A673 (cell line): ENCODE results near the gene PLOD2. TPM values are rescaled to one million over a fixed set of nuclear protein-coding genes. Genes with fewer than 3 reads are reported as not detected.

ENCODE experiments used
- BruUV-seq: library from RNA; stranded (reverse); fragments of 400-500 nt; replicated peaks from 2 replicates; lab custom pipeline; 2021; lab: Mats Ljungman, UMichigan
- CTCF ChIA-PET: fragments of 300-600 bp; sonication (Branson Sonifier 250); formaldehyde crosslinking; loops from one replicate; lab custom pipeline; 2022; ENCODE audit warnings: antibody characterized with exemption; lab: Charles Lee
- POLR2A ChIA-PET: fragments of 300-600 bp; sonication (Branson Sonifier 250); formaldehyde crosslinking; loops from one replicate; lab custom pipeline; 2022; ENCODE audit warnings: antibody characterized with exemption; ENCODE audit not compliant: low non-redundant PET; lab: Charles Lee
- DNase-seq: peaks from one replicate; pipeline ENCODE4 v3.0.0-alpha.2; 2015; ENCODE audit warnings: low spot score
- H3K27ac ChIP-seq: fragments of 200-600 bp; sonication (generic); 2 replicates; pipeline ENCODE4 v1.5.1; 2016; ENCODE audit warnings: mixed run types, low read depth, mild to moderate bottlenecking, mixed read lengths, antibody characterized with exemption, low read length; ENCODE audit not compliant: poor library complexity, severe bottlenecking
- H3K27me3 ChIP-seq: fragments of 200-600 bp; sonication (generic); replicated peaks from 2 replicates; pipeline ENCODE4 v1.6.1; 2017; ENCODE audit warnings: mixed run types, low read depth, mild to moderate bottlenecking, mixed read lengths, antibody characterized with exemption, low read length; ENCODE audit not compliant: insufficient read depth, poor library complexity
- H3K36me3 ChIP-seq: fragments of 200-600 bp; sonication (generic); 2 replicates; pipeline ENCODE4 v1.6.1; 2016; ENCODE audit warnings: mixed run types, mild to moderate bottlenecking, mixed read lengths, antibody characterized with exemption, low read length; ENCODE audit not compliant: insufficient read depth, poor library complexity, severe bottlenecking
- H3K4me1 ChIP-seq: fragments of 200-600 bp; sonication (generic); 2 replicates; pipeline ENCODE4 v1.6.1; 2017; ENCODE audit warnings: mixed run types, mild to moderate bottlenecking, mixed read lengths, antibody characterized with exemption, low read length; ENCODE audit not compliant: insufficient read depth, poor library complexity, severe bottlenecking
- H3K4me3 ChIP-seq: fragments of 200-600 bp; sonication (generic); 2 replicates; pipeline ENCODE4 v1.5.1; 2016; ENCODE audit warnings: low read depth, mixed run types, mild to moderate bottlenecking, mixed read lengths, low read length; ENCODE audit not compliant: poor library complexity, severe bottlenecking
- H3K9me3 ChIP-seq: fragments of 200-600 bp; sonication (generic); 2 replicates; pipeline ENCODE4 v1.6.1; 2016; ENCODE audit warnings: mixed run types, low read depth, mild to moderate bottlenecking, mixed read lengths, antibody characterized with exemption, low read length; ENCODE audit not compliant: poor library complexity, severe bottlenecking
- CTCF ChIP-seq: fragments of 300-800, 200-600 bp; sonication (generic); conservative IDR thresholded peaks from 2 replicates; pipeline ENCODE4 v1.5.1; 2017; ENCODE audit warnings: low read depth, mild to moderate bottlenecking, antibody characterized with exemption, low read length, moderate library complexity, mixed read lengths
- EZH2 ChIP-seq: fragments of 200-600 bp; sonication (generic); IDR thresholded peaks from 2 replicates; pipeline ENCODE4 v1.6.1; 2017; ENCODE audit warnings: borderline replicate concordance, low read depth, mild to moderate bottlenecking, mixed read lengths, antibody characterized with exemption, low read length; ENCODE audit not compliant: poor library complexity, severe bottlenecking
- intact Hi-C: fragments of 100-400 bp; cut with micrococcal nuclease; formaldehyde crosslinking; loops from one replicate; pipeline ENCODE4 v1.10.0; 2022; ENCODE audit not compliant: unreplicated experiment
- total RNA-seq: library from RNA; stranded (reverse); gene quantifications from 2 replicates; pipeline ENCODE4 v1.2.3, GENCODE V29; 2021

PLOD2 gene
- total RNA-seq, 1 experiment from 2014 or later: 34.6 TPM

- no peaks in the 10 kb centered on the region for H3K27me3 ChIP-seq
- intact Hi-C loops: loop anchor here (1.0 kb wide), 1 partner anchor 138 kb away; no protein-coding TSS in a partner anchor
- peaks cover under 1% of the 10 kb centered on the region for H3K4me1 ChIP-seq
- CTCF ChIA-PET: interaction anchor here (0.7 to 3.2 kb wide), 10 partner anchors 9 to 1701 kb away, joined by 3 to 42 read pairs (median 4); no protein-coding TSS in a partner anchor
- DNase-seq: peak; percentile 71
- H3K27ac ChIP-seq: no peak overlapping the region
- no peaks in the 10 kb centered on the region for H3K9me3 ChIP-seq
- TF ChIP-seq CTCF (peak; percentile 75), EZH2 (no peak)
- H3K4me3 ChIP-seq: no peak overlapping the region
- POLR2A ChIA-PET: no interaction called here
- BruUV-seq: no TSS peak
- H3K36me3 ChIP-seq: no peaks in the 10 kb centered on the region
These were observed 28.7 kb upstream of the PLOD2 start for GRCh38 chr3:146189519-146190173.

GRCh38 chr3:146187334-146187950 is 26.5 kb upstream of the PLOD2 start:
- Histone ChIP-seq H3K36me3 (no peaks in the 10 kb centered on the region), H3K4me1 (peaks cover 9% of the 10 kb centered on the region), H3K9me3 (no peaks in the 10 kb centered on the region), H3K27ac (no peak overlapping the region), H3K27me3 (no peaks in the 10 kb centered on the region), H3K4me3 (no peak overlapping the region)
- CTCF ChIA-PET: interaction anchor here (1.0 to 3.2 kb wide), 3 partner anchors 122 to 411 kb away, joined by 5 to 37 read pairs (median 7); no protein-coding TSS in a partner anchor
- POLR2A ChIA-PET: no interaction called here
- intact Hi-C loops: loop anchor here (2.0 kb wide), 2 partner anchors 123 to 411 kb away; no protein-coding TSS in a partner anchor
- TF ChIP-seq CTCF (peak; percentile 75), EZH2 (no peak)
- peak; percentile 54 for DNase-seq
- no TSS peak for BruUV-seq

- ChIA-PET CTCF (interaction anchor here (1.6 kb wide), 1 partner anchor 119 kb away, joined by 7 read pairs; no protein-coding TSS in a partner anchor), POLR2A (no interaction called here)
- Histone ChIP-seq H3K36me3 (no peaks in the 10 kb centered on the region), H3K4me3 (no peak overlapping the region), H3K27ac (no peak overlapping the region), H3K4me1 (peaks cover 9% of the 10 kb centered on the region), H3K9me3 (no peaks in the 10 kb centered on the region), H3K27me3 (no peaks in the 10 kb centered on the region)
- TF ChIP-seq CTCF (no peak), EZH2 (no peak)
- no peak for DNase-seq
- intact Hi-C loops: no loop called here
- no TSS peak for BruUV-seq
These were observed 23.4 kb upstream of the PLOD2 start for GRCh38 chr3:146184241-146185015.
